Naive thymus-derived CD4-positive, alpha-beta T cell (primary cell): ENCODE measurements around the gene PALLD. TPM values are rescaled to one million over a fixed set of nuclear protein-coding genes. Genes with fewer than 3 reads are reported as not detected.

Experiments used
- ATAC-seq: fragments of 150-1000 bp; cut with Tn5 transposase; 2 replicates; pipeline ENCODE4 v1.10.0; 2021; ENCODE audit warnings: mild to moderate bottlenecking, moderate library complexity
- CTCF ChIA-PET: fragments of 350-600 bp; sonication (Branson Sonifier 250); formaldehyde crosslinking; loops from one replicate; lab custom pipeline; 2021; ENCODE audit warnings: antibody characterized with exemption; lab: Charles Lee
- POLR2A ChIA-PET: fragments of 350-600 bp; sonication (Branson Sonifier 250); formaldehyde crosslinking; loops from one replicate; lab custom pipeline; 2021; ENCODE audit warnings: antibody characterized with exemption, inconsistent platforms; lab: Charles Lee
- DNase-seq, 9 donors: peaks; one replicate each; pipeline versions ENCODE4 v3.0.0 to v3.0.0-alpha.2; 2020 to 2022; ENCODE audit warnings: mixed read lengths in 1 of 9
- H3K27ac ChIP-seq: one replicate; pipeline ENCODE4 v1.7.0; 2013; ENCODE audit warnings: mild to moderate bottlenecking, low read depth, low read length, moderate library complexity
- H3K27me3 ChIP-seq, 2 donors: one replicate each; pipeline ENCODE4 v1.7.0; 2013; ENCODE audit warnings: low read length in 2 of 2, mild to moderate bottlenecking in 2 of 2, moderate library complexity in 2 of 2; ENCODE audit not compliant: control insufficient read depth in 2 of 2, insufficient read depth in 2 of 2
- H3K36me3 ChIP-seq, 3 experiments: 1 replicate in 2 of 3; 2 replicates in 1 of 3; pipeline ENCODE4 v1.7.0; 2013; ENCODE audit warnings: low read length in 3 of 3, mild to moderate bottlenecking in 3 of 3, moderate library complexity in 1 of 3; ENCODE audit not compliant: insufficient read depth in 3 of 3, control insufficient read depth in 2 of 3
- H3K4me1 ChIP-seq, 2 donors: one replicate each; pipeline ENCODE4 v1.7.0; 2013; ENCODE audit warnings: low read length in 2 of 2, mild to moderate bottlenecking in 2 of 2, moderate library complexity in 1 of 2; ENCODE audit not compliant: control insufficient read depth in 2 of 2, insufficient read depth in 2 of 2
- H3K4me3 ChIP-seq: 2 replicates; pipeline ENCODE4 v1.7.0; 2013; ENCODE audit warnings: mild to moderate bottlenecking, low read length
- H3K9me3 ChIP-seq, 3 experiments: 1 replicate in 2 of 3; 2 replicates in 1 of 3; pipeline ENCODE4 v1.7.0; 2013; ENCODE audit warnings: low read length in 3 of 3; ENCODE audit not compliant: control insufficient read depth in 2 of 3
- H3K27ac Mint-ChIP-seq, 9 donors: one replicate each; pipeline ENCODE4 v1.8.0; 2020 to 2022; ENCODE audit warnings: mixed read lengths in 9 of 9, mild to moderate bottlenecking in 8 of 9, moderate library complexity in 5 of 9, inconsistent platforms in 2 of 9
- H3K27me3 Mint-ChIP-seq, 5 donors: one replicate each; pipeline ENCODE4 v1.8.0; 2021 to 2022; ENCODE audit warnings: mixed read lengths in 5 of 5, mild to moderate bottlenecking in 1 of 5
- H3K36me3 Mint-ChIP-seq, 5 donors: one replicate each; pipeline ENCODE4 v1.8.0; 2020 to 2022; ENCODE audit warnings: mixed read lengths in 5 of 5, mild to moderate bottlenecking in 3 of 5, inconsistent platforms in 1 of 5
- H3K4me1 Mint-ChIP-seq, 7 donors: one replicate each; pipeline ENCODE4 v1.8.0; 2020 to 2022; ENCODE audit warnings: mixed read lengths in 7 of 7, mild to moderate bottlenecking in 3 of 7, inconsistent platforms in 1 of 7
- H3K4me3 Mint-ChIP-seq, 10 donors: one replicate each; pipeline ENCODE4 v1.8.0; 2020 to 2022; ENCODE audit warnings: mild to moderate bottlenecking in 10 of 10, mixed read lengths in 10 of 10, moderate library complexity in 6 of 10, inconsistent platforms in 2 of 10
- H3K9me3 Mint-ChIP-seq, 11 donors: one replicate each; pipeline ENCODE4 v1.8.0; 2020 to 2022; ENCODE audit warnings: mixed read lengths in 11 of 11, mild to moderate bottlenecking in 4 of 11, inconsistent platforms in 1 of 11, moderate library complexity in 1 of 11
- intact Hi-C, 2 donors: fragments of 100-400 bp; cut with micrococcal nuclease; formaldehyde crosslinking; loops; one replicate each; pipeline ENCODE4 v1.15.1; 2023
- polyA plus RNA-seq, 2 donors: library from polyadenylated mRNA; unstranded; fragments of 300-500 nt; fragmentation: Illumina TruSeq; gene quantifications; one replicate each; pipeline ENCODE4 v1.2.3, GENCODE V29; 2021
- total RNA-seq, 6 experiments: library from RNA in 5 of 6; stranded (reverse) in 5 of 6; gene quantifications; 1 replicate in 5 of 6; 2 replicates in 1 of 6; pipeline ENCODE4 v1.2.3 and lab custom pipeline; 2021 to 2026

Gene PALLD
- total and polyA plus RNA-seq, 7 experiments from 2014 or later: 0.51 to 11.9 (median 0.76) TPM

- intact Hi-C loops: no loop called here
- CTCF ChIA-PET: interaction anchor here (0.6 kb wide), 1 partner anchor 1114 kb away, joined by 3 read pairs; no protein-coding TSS in a partner anchor
- Histone ChIP-seq H3K9me3 (no peaks in the 10 kb centered on the region), H3K27me3 (no peaks in the 10 kb centered on the region), H3K4me3 (no peak overlapping the region), H3K36me3 (no peaks in the 10 kb centered on the region), H3K4me1 (peaks cover 0 to 6% of the 10 kb centered on the region in 2 donors), H3K27ac (no peak overlapping the region)
- peaks cover 0 to 4% (median 0%) of the 10 kb centered on the region in 5 donors for H3K36me3 Mint-ChIP-seq
- peaks cover 0 to 19% (median 16%) of the 10 kb centered on the region in 7 donors for H3K4me1 Mint-ChIP-seq
- DNase-seq (no peak), ATAC-seq (no peak)
- POLR2A ChIA-PET: interaction anchor here (1.3 kb wide), 1 partner anchor 20 kb away, joined by 3 read pairs; the partner anchor contains the start of gene DDX60L
- H3K9me3 Mint-ChIP-seq: no peaks in the 10 kb centered on the region
- no peak overlapping the region for H3K27ac Mint-ChIP-seq
- no peak overlapping the region for H3K4me3 Mint-ChIP-seq
- H3K27me3 Mint-ChIP-seq: peaks cover 0 to 43% (median 6%) of the 10 kb centered on the region in 5 donors
These were observed 2.4 kb downstream of the PALLD start for GRCh38 chr4:168499241-168499640.

DNA sequence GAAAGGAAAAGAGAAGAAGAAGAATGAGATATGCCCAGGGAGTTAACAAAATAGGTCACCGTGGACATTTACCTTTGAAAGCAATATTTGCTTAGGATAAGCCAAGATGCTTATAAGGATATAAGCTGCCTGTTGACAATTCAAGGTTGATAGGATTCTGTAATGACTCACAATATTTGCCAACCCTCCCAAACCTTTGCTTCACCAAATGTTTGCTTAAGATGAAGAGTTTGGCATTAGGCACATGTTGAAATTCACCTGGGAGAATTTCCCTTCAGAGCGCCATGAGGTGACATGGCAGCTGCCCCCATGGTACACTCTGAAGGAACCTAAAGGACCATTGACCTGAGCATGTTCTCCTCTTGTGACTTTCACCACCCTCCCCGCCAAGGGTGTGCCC is 4.6 kb downstream of the PALLD start:
- Mint-ChIP-seq H3K27me3 (peaks cover 0 to 33% (median 6%) of the 10 kb centered on the region in 5 donors), H3K4me3 (no peak overlapping the region), H3K36me3 (peaks cover 0 to 4% (median 0%) of the 10 kb centered on the region in 5 donors), H3K27ac (no peak overlapping the region), H3K9me3 (no peaks in the 10 kb centered on the region), H3K4me1 (peaks cover 0 to 19% (median 16%) of the 10 kb centered on the region in 7 donors)
- ATAC-seq (no peak), DNase-seq (no peak)
- CTCF ChIA-PET: interaction anchor here (1.1 kb wide), 1 partner anchor 15 kb away, joined by 3 read pairs; no protein-coding TSS in a partner anchor
- Histone ChIP-seq H3K36me3 (no peaks in the 10 kb centered on the region), H3K9me3 (no peaks in the 10 kb centered on the region), H3K4me1 (peaks cover 0 to 7% of the 10 kb centered on the region in 2 donors), H3K27me3 (no peaks in the 10 kb centered on the region), H3K27ac (no peak overlapping the region), H3K4me3 (no peak overlapping the region)
- intact Hi-C loops: loop anchor here in 1 of 2 donors (2.0 kb wide), 1 partner anchor 13 kb away; no protein-coding TSS in a partner anchor
- POLR2A ChIA-PET: no interaction called here

DNA sequence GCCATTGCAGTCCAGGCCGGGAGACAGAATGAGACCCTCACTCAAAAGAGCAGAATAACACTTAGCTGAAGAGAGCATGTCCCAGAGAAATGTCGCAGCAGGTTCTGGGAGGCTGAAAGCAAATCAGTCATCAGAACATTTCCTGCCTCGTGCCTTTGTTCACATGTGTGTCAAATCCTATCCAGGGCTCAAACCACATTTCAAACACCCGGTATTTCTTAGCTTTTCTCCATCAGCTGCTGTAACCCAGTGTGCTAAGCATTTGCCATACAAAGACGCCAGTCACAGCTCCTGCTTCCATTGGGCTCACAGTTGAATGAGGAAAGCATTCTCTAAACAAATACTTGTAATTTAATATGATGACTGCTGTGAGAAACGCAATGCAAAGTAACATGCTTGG is 6.0 kb downstream of the PALLD start:
- ChIA-PET POLR2A (no interaction called here), CTCF (no interaction called here)
- no peaks in the 10 kb centered on the region for H3K36me3 ChIP-seq
- no peaks in the 10 kb centered on the region for H3K27me3 ChIP-seq
- H3K27ac Mint-ChIP-seq: peak overlapping the region in 2 of 9 donors; percentile 17 to 38
- peaks cover 0 to 4% (median 0%) of the 10 kb centered on the region in 5 donors for H3K36me3 Mint-ChIP-seq
- ATAC-seq: no peak
- no peaks in the 10 kb centered on the region for H3K9me3 ChIP-seq
- no peak overlapping the region for H3K4me3 Mint-ChIP-seq
- peaks cover 0 to 19% (median 16%) of the 10 kb centered on the region in 7 donors for H3K4me1 Mint-ChIP-seq
- no peak for DNase-seq
- H3K4me1 ChIP-seq: peaks cover 0 to 7% of the 10 kb centered on the region in 2 donors
- H3K27me3 Mint-ChIP-seq: peaks cover 0 to 25% (median 6%) of the 10 kb centered on the region in 5 donors
- intact Hi-C loops: no loop called here
- H3K4me3 ChIP-seq: no peak overlapping the region
- no peaks in the 10 kb centered on the region for H3K9me3 Mint-ChIP-seq
- H3K27ac ChIP-seq: no peak overlapping the region

GRCh38 chr4:168503652-168504362 is 7.0 kb downstream of the PALLD start:
- ChIA-PET CTCF (no interaction called here), POLR2A (no interaction called here)
- Histone ChIP-seq H3K27ac (no peak overlapping the region), H3K36me3 (no peaks in the 10 kb centered on the region), H3K4me3 (no peak overlapping the region), H3K27me3 (no peaks in the 10 kb centered on the region), H3K9me3 (no peaks in the 10 kb centered on the region), H3K4me1 (peaks cover 0 to 7% of the 10 kb centered on the region in 2 donors)
- Mint-ChIP-seq H3K9me3 (no peaks in the 10 kb centered on the region), H3K27me3 (peaks cover 0 to 19% (median 0%) of the 10 kb centered on the region in 5 donors), H3K27ac (no peak overlapping the region), H3K4me1 (peaks cover 0 to 19% (median 16%) of the 10 kb centered on the region in 7 donors), H3K4me3 (peak overlapping the region in 2 of 10 donors; percentile 21 to 41), H3K36me3 (peaks cover 0 to 4% (median 0%) of the 10 kb centered on the region in 5 donors)
- intact Hi-C loops: no loop called here
- peak; percentile 81 for ATAC-seq
- DNase-seq: no peak

DNA sequence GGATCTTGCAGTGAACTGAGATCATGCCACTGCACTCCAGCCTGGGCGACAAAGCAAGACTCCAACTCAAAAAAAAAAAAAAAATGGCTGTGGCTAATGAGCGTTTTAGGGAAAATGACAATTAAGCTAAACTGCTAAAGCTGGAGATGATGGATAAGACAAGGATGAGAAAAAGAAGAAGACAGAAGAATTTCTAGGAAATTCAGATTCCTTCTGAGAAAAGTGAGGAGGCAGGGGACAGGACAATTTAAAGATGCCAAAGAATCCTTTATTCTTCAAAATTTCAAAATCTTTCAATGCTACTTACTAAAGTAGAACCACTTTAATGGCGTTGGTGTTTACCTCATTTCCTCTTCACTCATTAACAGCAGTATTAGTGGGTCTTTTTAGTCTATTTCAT is 7.7 kb downstream of the PALLD start:
- DNase-seq (no peak), ATAC-seq (no peak)
- ChIA-PET CTCF (no interaction called here), POLR2A (interaction anchor here (0.6 kb wide), 1 partner anchor 18 kb away, joined by 3 read pairs; no protein-coding TSS in a partner anchor)
- Histone ChIP-seq H3K9me3 (no peaks in the 10 kb centered on the region), H3K27ac (no peak overlapping the region), H3K27me3 (no peaks in the 10 kb centered on the region), H3K4me1 (peaks cover 0 to 9% of the 10 kb centered on the region in 2 donors), H3K4me3 (no peak overlapping the region), H3K36me3 (no peaks in the 10 kb centered on the region)
- H3K27me3 Mint-ChIP-seq: peaks cover 0 to 19% (median 0%) of the 10 kb centered on the region in 5 donors
- H3K36me3 Mint-ChIP-seq: peaks cover 0 to 4% (median 0%) of the 10 kb centered on the region in 5 donors
- no peak overlapping the region for H3K4me3 Mint-ChIP-seq
- H3K9me3 Mint-ChIP-seq: no peaks in the 10 kb centered on the region
- intact Hi-C loops: no loop called here
- H3K27ac Mint-ChIP-seq: no peak overlapping the region
- H3K4me1 Mint-ChIP-seq: peaks cover 0 to 22% (median 19%) of the 10 kb centered on the region in 7 donors

GRCh38 chr4:168506014-168506413 is 9.2 kb downstream of the PALLD start:
- DNase-seq (no peak), ATAC-seq (no peak)
- Mint-ChIP-seq H3K27me3 (peaks cover 0 to 13% (median 0%) of the 10 kb centered on the region in 5 donors), H3K4me1 (peaks cover 0 to 37% (median 29%) of the 10 kb centered on the region in 7 donors), H3K4me3 (no peak overlapping the region), H3K36me3 (peaks cover 0 to 4% (median 0%) of the 10 kb centered on the region in 5 donors), H3K27ac (no peak overlapping the region), H3K9me3 (no peaks in the 10 kb centered on the region)
- H3K36me3 ChIP-seq: no peaks in the 10 kb centered on the region
- H3K4me1 ChIP-seq: peaks cover under 1 to 11% of the 10 kb centered on the region in 2 donors
- H3K27me3 ChIP-seq: no peaks in the 10 kb centered on the region
- ChIA-PET CTCF (no interaction called here), POLR2A (interaction anchor here (0.6 to 1.6 kb wide), 3 partner anchors 15 to 25 kb away, joined by 3 to 5 read pairs (median 4); no protein-coding TSS in a partner anchor)
- intact Hi-C loops: no loop called here
- no peak overlapping the region for H3K27ac ChIP-seq
- H3K9me3 ChIP-seq: no peaks in the 10 kb centered on the region
- no peak overlapping the region for H3K4me3 ChIP-seq
